Measurements from ENCODE around the gene TPP2.

The TPP2 gene

DNA sequence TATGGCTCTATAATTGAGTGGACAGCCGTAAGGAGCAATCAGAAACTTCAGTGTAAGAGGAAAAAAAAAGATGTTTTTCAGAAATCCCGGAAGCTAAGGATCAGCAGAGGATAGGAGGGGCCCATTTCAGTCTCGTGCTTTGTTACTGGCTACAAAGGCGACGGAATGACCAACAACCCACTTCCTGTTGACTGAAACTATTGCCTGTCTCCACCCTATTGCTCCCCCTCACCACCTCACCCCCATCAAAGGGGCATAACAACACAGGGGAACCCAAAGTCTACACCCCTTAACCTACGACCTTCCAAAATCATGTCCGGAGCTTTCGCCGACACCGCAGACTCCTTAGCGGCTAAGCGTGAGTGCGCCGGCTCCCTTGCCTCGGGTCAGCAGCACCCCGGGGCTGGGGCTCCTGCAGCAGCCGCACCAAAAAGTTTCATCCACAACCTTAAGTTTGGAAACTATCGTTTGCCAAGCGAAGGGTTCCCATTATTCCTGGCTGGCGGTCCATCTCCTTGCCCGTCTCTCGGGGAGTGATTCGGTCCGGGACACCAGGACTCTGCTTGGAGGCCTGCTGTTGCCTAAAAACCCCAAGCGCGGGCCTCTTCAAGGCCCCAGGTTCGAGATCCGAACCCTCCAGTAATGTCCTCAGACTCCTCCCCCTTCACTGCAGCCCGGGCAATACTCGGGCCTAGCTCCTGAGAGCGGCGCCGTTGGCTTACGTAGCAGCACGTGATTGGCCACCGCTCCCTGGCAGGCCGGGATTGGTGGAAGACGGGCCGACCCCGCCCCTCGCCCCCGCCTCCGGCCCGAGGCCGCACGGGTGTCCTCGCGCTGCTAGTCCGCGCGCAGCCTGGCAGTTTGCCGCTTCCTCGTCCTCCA is at the start of gene TPP2:
TSS of gene TPP2 (plus strand) at position 840 of the 882 bp plus-strand sequence. CDS start 53 bp downstream, outside the sequence.
- TF ChIP-seq, protein P1, sequence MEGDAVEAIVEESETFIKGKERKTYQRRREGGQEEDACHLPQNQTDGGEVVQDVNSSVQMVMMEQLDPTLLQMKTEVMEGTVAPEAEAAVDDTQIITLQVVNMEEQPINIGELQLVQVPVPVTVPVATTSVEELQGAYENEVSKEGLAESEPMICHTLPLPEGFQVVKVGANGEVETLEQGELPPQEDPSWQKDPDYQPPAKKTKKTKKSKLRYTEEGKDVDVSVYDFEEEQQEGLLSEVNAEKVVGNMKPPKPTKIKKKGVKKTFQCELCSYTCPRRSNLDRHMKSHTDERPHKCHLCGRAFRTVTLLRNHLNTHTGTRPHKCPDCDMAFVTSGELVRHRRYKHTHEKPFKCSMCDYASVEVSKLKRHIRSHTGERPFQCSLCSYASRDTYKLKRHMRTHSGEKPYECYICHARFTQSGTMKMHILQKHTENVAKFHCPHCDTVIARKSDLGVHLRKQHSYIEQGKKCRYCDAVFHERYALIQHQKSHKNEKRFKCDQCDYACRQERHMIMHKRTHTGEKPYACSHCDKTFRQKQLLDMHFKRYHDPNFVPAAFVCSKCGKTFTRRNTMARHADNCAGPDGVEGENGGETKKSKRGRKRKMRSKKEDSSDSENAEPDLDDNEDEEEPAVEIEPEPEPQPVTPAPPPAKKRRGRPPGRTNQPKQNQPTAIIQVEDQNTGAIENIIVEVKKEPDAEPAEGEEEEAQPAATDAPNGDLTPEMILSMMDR (IDR thresholded peaks at IDR 0.05), result no peak

DNA sequence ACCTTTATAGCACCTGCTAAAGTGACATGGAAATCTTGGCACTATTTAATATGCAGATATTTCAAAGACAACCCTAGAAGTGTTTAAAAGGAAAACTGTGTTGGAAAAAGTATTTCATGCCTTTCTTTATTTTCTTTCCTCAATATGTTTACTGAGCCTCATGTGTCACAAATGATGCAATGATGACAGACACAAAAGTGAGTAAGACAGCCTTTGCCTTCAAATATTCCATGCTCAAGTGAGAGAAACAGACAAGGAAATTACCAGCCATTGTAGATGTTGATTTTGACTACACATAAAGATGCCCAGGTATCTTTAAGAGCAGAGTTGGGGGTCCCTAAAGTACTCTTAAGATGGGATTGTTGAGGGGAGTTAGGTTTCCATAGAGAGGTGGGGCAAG is 48.0 kb upstream of the TPP2 start:
- TF ChIP-seq, protein P1 (IDR thresholded peaks at IDR 0.05), result no peak

DNA sequence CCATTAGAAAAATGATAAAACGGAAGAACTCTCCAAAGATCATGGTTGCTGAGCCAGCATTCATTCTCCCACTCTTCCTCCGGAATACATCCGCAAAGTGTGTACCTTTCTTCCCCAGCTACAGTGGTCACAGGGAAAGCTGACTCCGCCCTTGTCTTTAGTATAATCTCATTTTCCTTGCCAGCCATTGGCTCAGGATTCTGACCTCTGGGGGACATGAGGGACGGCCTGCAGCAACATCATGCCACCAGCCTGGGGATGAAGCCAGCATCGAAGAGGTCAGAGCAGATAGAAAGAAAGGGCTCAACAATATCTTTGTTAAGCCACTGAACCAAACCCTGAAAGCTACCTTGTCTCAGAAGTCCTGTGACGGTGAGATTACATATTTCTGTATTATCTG is 46.3 kb upstream of the TPP2 start:
- TF ChIP-seq, protein P1 (IDR thresholded peaks at IDR 0.05), result no peak

DNA sequence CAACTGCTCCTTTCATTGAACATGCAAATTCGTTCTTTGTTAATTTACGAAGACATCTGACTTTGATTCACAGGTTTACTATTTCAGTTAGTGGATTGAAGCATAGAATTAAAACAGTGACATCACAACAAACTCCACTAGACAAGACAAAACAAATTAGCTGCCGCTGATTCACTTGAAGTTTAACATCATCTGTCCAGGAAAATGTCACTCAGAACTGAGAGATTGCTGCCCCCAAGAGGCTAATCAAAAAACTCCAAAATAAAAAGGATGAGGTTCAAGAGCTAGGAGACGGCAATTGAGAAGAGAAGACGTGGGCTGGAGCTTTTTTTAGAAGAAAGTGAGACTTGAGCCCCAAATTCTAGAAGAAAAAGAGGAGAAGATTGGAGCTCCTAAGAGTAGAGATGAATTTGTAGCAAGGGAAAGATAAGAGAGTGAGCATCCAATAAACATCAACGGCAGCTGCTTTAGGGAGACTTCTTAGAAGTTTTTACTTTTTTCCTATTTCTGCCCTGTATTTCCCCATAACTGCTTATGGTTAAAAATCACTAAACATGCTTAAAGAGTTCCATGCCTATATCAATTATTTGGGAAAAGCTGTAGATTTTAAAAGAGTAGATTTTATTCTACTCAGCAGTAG is 40.8 kb upstream of the TPP2 start:
- TF ChIP-seq, protein P1 (IDR thresholded peaks at IDR 0.05), result peak; percentile 53

DNA sequence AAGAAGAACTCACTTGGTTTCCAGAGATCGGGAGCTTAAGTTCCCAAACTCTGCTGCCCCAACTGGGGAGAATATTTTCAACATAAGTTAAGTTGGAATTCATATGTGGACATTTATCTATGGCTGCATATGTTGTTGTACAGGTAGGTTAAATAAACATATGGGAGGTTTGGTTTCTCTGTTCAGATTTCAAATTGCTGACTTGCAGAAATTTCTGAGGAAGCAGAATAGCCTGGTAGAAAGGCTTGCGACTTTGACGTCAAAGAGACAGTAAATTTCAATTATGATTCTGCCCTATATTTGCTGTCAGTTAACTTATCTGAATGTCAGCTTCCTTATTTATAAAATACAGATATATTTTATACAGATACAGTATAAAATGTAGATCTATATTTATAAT is 40.0 kb upstream of the TPP2 start:
- TF ChIP-seq, protein P1 (IDR thresholded peaks at IDR 0.05), result no peak

DNA sequence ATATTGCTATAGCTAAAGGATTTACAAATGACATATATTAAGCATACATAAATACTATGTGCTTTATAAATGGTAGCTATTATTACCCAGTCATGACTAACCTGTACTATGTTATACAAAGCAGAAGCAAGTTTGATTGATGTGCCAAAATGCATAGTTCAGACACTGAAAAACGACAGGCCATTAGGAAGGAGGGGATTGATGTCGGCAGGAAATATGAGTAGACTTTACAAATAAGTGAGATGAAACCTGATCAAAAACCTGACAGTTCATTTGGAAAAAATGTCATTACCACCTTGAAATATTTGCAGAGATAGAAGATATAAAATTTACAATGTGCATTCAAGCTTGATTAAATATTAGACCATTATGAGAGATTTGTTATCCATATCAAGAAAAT is 38.8 kb upstream of the TPP2 start:
- TF ChIP-seq, protein P1 (IDR thresholded peaks at IDR 0.05), result no peak

DNA sequence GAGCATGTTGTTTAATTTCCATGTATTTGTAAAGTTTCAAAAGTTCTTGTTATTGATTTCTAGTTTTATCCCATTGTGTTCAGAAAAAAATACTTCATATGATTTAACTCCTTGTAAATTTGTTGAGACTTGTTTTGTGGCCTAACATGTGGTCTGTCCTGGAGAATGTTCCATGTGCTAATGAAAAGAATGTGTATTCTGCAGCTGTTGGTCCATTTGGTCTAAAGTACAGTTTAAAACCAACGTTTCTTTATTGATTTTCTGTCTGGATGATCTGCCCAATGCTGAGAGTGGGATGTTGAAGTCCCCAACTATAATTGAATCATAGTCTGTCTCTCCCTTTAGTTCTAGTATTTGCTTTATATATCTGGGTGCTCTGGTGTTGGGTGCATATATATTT is 34.9 kb upstream of the TPP2 start:
- TF ChIP-seq, protein P1 (IDR thresholded peaks at IDR 0.05), result no peak
